Fibroblast of lung (primary cell): Measurements from ENCODE around the gene TAPBPL.

ENCODE experiments used
- EZH2 ChIP-seq: IDR thresholded peaks from 2 replicates; pipeline ENCODE4 v1.5.1; 2012; ENCODE audit warnings: low read length, control low read depth, mild to moderate bottlenecking; ENCODE audit errors: missing control alignments
- TF ChIP-seq, protein P1 (sequence below), 2 donors: IDR thresholded peaks in 1 of 2; conservative IDR thresholded peaks in 1 of 2; 1 replicate in 1 of 2; 2 replicates in 1 of 2; pipeline ENCODE4 v1.5.1; 2011 to 2012; ENCODE audit warnings: low read length in 2 of 2, control low read depth in 1 of 2, inconsistent platforms in 1 of 2, low read depth in 1 of 2, mild to moderate bottlenecking in 1 of 2

GRCh38 chr12:6464531-6464930 lies 12.7 kb downstream of the TAPBPL start:
- TF ChIP-seq, protein P1, sequence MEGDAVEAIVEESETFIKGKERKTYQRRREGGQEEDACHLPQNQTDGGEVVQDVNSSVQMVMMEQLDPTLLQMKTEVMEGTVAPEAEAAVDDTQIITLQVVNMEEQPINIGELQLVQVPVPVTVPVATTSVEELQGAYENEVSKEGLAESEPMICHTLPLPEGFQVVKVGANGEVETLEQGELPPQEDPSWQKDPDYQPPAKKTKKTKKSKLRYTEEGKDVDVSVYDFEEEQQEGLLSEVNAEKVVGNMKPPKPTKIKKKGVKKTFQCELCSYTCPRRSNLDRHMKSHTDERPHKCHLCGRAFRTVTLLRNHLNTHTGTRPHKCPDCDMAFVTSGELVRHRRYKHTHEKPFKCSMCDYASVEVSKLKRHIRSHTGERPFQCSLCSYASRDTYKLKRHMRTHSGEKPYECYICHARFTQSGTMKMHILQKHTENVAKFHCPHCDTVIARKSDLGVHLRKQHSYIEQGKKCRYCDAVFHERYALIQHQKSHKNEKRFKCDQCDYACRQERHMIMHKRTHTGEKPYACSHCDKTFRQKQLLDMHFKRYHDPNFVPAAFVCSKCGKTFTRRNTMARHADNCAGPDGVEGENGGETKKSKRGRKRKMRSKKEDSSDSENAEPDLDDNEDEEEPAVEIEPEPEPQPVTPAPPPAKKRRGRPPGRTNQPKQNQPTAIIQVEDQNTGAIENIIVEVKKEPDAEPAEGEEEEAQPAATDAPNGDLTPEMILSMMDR (conservative IDR thresholded peaks at IDR 0.05 in 1 of 2, IDR thresholded peaks at IDR 0.05 in 1 of 2; ENCODE audit: low read depth in 1 of 2, low read length in 2 of 2): no peak
- TF ChIP-seq EZH2: no peak
